ENCODE data around the gene TIMM21. TPM values are rescaled to one million over a fixed set of nuclear protein-coding genes. Genes with fewer than 3 reads are reported as not detected.

TIMM21 gene
- total RNA-seq, 1 experiment from 2014 or later = 82.0 TPM

DNA sequence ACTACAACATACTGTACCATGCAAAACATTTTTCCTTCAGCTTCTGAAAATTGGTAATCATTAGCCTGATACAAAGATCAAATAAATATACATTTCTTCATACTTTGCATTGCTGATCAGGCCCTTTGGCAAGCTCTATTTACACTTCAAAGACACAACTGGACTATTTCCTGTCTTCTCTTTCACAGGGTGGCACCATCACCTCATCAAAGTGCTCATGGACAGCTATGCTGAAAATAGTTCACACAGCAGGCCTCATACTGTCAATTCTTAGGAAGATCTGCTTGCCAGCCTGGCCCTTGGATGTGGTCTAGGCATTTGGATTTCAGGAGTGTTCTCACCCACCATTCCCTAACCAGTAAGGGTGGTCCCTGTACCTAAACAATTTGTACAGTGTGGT is 34.6 kb upstream of the TIMM21 start:
- POLR2A ChIA-PET = no interaction called here
- H3K9me3 ChIP-seq (ENCODE audit: control insufficient read depth, insufficient read depth, low read depth, low read length) = no peaks in the 10 kb centered on the region
- CTCF ChIA-PET = no interaction called here
- intact Hi-C loops (cut with micrococcal nuclease; ENCODE audit: unreplicated experiment) (loop anchor here (10.0 kb wide), 1 partner anchor 1349 kb away; no protein-coding TSS in a partner anchor), in situ Hi-C loops (cut with HindIII; ENCODE audit: low pct_unique_long_range_greater_than_20kb, low sequenced_read_pairs) (no loop called here)
- no peak overlapping the region for H3K4me3 ChIP-seq (ENCODE audit: low read depth in 2 of 2, low read length in 2 of 2)
- no peak overlapping the region for H3K27ac ChIP-seq (ENCODE audit: low read length)
- no peaks in the 10 kb centered on the region for H3K4me1 ChIP-seq (ENCODE audit: control insufficient read depth, insufficient read depth, low read length)
- DNase-seq (ENCODE audit: low read depth, low spot score) (no peak), ATAC-seq (no peak)
- H3K27me3 ChIP-seq (ENCODE audit: control insufficient read depth, insufficient read depth, low read length) = no peaks in the 10 kb centered on the region
- no TSS peak for BruUV-seq (replicated peaks)
- H3K36me3 ChIP-seq (ENCODE audit: control insufficient read depth, insufficient read depth, low read length) = no peaks in the 10 kb centered on the region
- TF ChIP-seq, protein P1, sequence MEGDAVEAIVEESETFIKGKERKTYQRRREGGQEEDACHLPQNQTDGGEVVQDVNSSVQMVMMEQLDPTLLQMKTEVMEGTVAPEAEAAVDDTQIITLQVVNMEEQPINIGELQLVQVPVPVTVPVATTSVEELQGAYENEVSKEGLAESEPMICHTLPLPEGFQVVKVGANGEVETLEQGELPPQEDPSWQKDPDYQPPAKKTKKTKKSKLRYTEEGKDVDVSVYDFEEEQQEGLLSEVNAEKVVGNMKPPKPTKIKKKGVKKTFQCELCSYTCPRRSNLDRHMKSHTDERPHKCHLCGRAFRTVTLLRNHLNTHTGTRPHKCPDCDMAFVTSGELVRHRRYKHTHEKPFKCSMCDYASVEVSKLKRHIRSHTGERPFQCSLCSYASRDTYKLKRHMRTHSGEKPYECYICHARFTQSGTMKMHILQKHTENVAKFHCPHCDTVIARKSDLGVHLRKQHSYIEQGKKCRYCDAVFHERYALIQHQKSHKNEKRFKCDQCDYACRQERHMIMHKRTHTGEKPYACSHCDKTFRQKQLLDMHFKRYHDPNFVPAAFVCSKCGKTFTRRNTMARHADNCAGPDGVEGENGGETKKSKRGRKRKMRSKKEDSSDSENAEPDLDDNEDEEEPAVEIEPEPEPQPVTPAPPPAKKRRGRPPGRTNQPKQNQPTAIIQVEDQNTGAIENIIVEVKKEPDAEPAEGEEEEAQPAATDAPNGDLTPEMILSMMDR (IDR thresholded peaks at IDR 0.05) = no peak
- no peak for TF ChIP-seq SIN3A (IDR thresholded peaks at IDR 0.05; ENCODE audit: borderline replicate concordance, insufficient read depth, low read depth, low read length)
- TF ChIP-seq, protein P2, sequence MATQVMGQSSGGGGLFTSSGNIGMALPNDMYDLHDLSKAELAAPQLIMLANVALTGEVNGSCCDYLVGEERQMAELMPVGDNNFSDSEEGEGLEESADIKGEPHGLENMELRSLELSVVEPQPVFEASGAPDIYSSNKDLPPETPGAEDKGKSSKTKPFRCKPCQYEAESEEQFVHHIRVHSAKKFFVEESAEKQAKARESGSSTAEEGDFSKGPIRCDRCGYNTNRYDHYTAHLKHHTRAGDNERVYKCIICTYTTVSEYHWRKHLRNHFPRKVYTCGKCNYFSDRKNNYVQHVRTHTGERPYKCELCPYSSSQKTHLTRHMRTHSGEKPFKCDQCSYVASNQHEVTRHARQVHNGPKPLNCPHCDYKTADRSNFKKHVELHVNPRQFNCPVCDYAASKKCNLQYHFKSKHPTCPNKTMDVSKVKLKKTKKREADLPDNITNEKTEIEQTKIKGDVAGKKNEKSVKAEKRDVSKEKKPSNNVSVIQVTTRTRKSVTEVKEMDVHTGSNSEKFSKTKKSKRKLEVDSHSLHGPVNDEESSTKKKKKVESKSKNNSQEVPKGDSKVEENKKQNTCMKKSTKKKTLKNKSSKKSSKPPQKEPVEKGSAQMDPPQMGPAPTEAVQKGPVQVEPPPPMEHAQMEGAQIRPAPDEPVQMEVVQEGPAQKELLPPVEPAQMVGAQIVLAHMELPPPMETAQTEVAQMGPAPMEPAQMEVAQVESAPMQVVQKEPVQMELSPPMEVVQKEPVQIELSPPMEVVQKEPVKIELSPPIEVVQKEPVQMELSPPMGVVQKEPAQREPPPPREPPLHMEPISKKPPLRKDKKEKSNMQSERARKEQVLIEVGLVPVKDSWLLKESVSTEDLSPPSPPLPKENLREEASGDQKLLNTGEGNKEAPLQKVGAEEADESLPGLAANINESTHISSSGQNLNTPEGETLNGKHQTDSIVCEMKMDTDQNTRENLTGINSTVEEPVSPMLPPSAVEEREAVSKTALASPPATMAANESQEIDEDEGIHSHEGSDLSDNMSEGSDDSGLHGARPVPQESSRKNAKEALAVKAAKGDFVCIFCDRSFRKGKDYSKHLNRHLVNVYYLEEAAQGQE (IDR thresholded peaks at IDR 0.05; ENCODE audit: insufficient read depth in 1 of 2, low read depth in 2 of 2, low read length in 1 of 2) = no peak
- TF ChIP-seq TCF7L2 (IDR thresholded peaks at IDR 0.05; ENCODE audit: low read depth, low read length) = no peak
- no peak for TF ChIP-seq POLR2AphosphoS5 (IDR thresholded peaks at IDR 0.05; ENCODE audit: low read depth, low read length)

DNA sequence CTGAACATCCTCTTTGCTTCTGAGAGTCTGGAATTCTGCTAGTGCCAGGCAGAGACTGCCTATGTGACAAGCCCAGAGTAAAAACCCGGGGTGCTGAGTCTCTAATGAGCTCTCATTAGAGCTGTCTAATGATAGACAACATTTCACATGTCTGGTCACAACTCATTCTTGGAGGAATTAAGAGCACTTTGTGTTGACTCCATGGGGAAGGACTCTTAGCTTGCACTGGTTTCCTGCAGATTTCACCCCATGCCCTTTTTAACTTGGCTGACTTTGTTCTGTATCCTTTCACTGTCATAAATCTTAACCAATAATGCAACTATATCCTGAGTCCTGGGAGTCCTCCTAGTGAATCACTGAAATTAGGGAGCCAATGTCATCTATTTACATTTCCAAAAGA is 34.2 kb upstream of the TIMM21 start:
- ChIA-PET POLR2A (no interaction called here), CTCF (no interaction called here)
- Histone ChIP-seq H3K4me3 (ENCODE audit: low read depth in 2 of 2, low read length in 2 of 2) (no peak overlapping the region), H3K9me3 (ENCODE audit: control insufficient read depth, insufficient read depth, low read depth, low read length) (no peaks in the 10 kb centered on the region), H3K4me1 (ENCODE audit: control insufficient read depth, insufficient read depth, low read length) (no peaks in the 10 kb centered on the region), H3K36me3 (ENCODE audit: control insufficient read depth, insufficient read depth, low read length) (no peaks in the 10 kb centered on the region), H3K27ac (ENCODE audit: low read length) (no peak overlapping the region), H3K27me3 (ENCODE audit: control insufficient read depth, insufficient read depth, low read length) (no peaks in the 10 kb centered on the region)
- BruUV-seq (replicated peaks) = no TSS peak
- DNase-seq (ENCODE audit: low read depth, low spot score) (no peak), ATAC-seq (no peak)
- in situ Hi-C loops (cut with HindIII; ENCODE audit: low pct_unique_long_range_greater_than_20kb, low sequenced_read_pairs) (no loop called here), intact Hi-C loops (cut with micrococcal nuclease; ENCODE audit: unreplicated experiment) (loop anchor here (10.0 kb wide), 1 partner anchor 1349 kb away; no protein-coding TSS in a partner anchor)
- TF ChIP-seq SIN3A (IDR thresholded peaks at IDR 0.05; ENCODE audit: borderline replicate concordance, insufficient read depth, low read depth, low read length) = no peak
- no peak for TF ChIP-seq POLR2AphosphoS5 (IDR thresholded peaks at IDR 0.05; ENCODE audit: low read depth, low read length)
- TF ChIP-seq, protein P2 (IDR thresholded peaks at IDR 0.05; ENCODE audit: insufficient read depth in 1 of 2, low read depth in 2 of 2, low read length in 1 of 2) = no peak
- TF ChIP-seq TCF7L2 (IDR thresholded peaks at IDR 0.05; ENCODE audit: low read depth, low read length) = no peak
- TF ChIP-seq, protein P1 (IDR thresholded peaks at IDR 0.05) = no peak
